HG02763 (cell line): ENCODE results near the gene FCN2.

Experiments used
- ATAC-seq: cut with Tn5 transposase; IDR thresholded peaks from one replicate; pipeline ENCODE4 v1.9.1; 2021; ENCODE audit warnings: mild to moderate bottlenecking, moderate library complexity; ENCODE audit not compliant: unreplicated experiment

The FCN2 gene

DNA sequence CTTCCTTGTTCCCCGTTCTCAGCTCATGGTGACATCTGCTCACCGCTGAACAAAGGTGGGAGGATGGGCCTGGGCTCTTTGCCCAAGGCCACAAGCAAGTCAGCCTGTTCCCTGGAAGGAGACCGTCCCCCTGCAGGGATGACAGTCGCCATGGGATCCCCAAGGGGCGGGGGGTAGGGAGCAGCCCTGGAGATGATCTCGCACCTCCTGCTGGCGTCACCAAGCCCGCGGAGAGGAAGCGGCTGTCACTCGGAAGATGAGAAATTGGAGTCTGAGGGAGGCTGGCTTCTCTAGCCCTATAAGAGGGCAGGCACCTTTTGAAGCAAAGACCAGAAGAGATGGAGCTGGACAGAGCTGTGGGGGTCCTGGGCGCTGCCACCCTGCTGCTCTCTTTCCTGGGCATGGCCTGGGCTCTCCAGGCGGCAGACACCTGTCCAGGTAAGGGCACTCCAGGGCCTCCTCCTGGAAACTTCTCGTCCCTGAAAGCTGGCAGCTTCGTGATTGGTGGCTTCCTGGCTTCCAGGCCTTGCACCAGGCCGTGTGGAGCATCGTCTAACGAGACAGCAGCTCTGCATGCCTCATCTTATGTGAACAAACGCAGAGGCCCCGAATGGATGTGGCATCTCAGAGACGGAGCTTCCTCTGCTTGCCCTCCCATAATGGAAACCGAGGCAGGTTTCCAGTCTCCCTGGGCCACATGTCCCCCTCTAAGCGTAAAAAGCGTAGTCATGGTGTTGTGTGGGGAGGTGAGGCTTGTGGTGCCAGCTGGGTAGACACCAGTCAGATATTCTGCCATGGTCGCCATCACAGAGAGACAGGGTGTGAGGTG, at the start of gene FCN2:
Gene FCN2 (plus strand): TSS at position 327 of the 829 bp plus-strand sequence. CDS start 12 bp downstream, at position 339.
- no peak for ATAC-seq

DNA sequence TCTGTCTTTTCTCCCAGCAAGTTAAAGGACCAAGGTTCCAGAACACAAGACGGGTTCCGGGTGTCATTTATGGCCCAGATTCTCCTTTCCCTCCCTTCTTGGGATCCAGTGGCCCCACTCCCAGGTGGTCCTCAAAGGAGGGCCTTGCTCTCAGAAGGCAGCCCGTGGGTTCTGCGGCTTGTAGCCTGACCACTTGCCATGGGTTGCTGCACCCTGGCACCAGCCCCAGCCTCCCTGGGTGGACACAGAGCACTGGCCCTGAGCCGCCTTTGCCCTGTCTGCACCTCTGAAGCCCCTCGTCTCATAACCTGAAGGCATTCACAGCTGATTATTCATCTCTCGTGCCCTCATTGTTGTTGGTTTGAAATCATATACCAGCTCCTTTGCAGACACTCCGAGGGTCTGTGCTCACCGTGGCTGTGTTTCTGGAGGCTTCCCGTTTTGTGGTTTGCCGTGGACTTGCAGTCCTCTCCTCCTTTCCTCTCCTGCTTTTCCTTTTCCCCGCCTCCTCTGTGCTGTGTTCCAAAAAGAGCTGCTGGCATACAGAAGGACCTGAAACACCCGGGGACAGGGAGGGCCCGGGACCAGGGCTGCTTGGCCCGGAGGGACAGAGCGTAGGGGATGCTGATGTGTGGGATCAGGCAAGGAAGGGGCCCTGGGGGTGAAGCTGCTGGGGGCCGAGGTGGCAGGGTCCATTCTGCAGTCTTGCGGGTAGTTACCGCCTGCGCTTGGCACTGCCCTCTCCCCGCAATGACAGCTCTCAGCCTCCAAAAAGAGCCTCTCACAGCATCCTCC, 49.5 kb upstream of the FCN2 start:
- ATAC-seq: no peak

DNA sequence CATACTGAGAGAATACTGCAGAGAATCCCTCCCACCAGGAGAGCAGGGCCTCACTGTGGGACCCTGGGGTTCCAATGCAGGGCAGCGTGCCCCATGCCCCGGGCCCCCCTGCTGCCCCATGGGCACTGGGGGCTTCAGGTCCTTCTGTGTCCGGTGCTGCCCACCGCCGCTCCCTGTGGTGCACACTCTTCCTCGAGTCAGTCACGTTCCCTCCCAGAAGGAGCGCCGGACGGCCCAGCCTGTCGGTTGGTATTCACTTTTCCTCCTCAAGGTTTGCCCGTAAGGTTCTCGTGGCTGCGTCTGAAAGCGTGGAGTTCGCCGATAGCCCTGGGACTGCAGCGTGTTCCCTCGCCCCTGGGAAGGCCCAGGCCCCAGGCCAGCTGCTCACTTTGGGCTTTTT, 48.1 kb upstream of the FCN2 start:
- no peak for ATAC-seq

DNA sequence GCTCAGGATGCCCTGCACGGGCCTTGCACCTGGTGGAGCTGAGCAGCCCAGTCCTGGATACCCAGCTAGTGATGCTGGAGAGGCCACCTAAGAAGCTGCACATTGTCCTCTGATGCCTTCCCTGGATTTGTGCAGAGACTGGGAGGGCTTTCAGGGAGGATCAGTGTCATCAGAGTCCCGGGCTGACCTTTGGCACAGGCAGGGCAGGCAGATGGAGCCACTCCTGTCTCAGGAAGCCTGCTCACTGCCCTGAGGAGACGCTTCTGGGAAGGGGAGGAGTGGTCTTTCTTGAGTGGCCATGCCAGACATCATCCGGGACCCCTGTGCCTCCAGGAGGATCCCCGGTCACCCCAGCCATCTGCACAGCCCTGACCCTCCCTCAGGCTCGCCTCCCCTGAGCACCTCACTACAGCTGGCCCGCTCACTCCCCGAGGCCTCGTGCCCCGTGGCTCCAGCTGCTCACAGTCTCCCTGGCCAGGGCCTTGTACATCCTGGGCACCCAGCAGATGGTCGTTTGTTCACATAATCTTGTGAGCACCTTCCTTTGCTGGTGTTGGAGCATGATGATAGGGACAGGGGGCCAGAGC, 47.2 kb upstream of the FCN2 start:
- no peak for ATAC-seq

DNA sequence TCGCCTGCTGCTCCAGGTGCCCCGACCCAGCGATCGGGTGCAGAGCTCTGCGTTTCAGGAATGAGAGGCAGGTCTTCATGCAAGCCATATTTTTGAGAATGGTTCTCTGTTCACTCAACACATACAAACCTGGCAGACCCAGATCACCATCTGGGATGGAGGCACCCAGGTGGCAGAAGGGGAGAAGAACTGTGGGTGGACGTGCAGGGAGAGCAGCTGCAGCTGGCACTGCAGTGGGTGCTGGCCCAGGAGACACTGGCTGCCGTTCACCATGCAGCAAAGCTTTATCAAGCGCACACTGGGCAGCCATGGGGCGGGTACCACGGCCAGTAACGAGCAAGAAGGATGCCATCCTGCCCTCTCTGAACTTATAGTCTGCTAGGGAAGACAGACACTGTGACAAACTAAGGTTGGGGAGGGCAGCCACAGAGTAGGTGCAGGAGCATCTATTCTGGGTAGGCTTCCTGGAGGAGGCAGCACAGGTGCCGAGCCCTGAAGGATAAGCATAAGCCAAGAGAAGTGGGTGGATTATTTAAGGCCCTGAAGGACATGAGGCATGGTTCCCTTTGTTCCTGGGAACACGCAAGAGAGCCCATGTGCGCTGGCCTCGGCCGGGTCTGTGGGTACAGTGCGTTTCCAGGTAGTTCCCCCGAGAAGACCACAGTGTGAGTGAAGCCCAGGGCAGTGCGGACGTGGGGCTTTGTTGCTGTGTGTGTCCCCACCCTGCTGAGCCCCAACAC, 46.2 kb upstream of the FCN2 start:
- ATAC-seq: no peak

DNA sequence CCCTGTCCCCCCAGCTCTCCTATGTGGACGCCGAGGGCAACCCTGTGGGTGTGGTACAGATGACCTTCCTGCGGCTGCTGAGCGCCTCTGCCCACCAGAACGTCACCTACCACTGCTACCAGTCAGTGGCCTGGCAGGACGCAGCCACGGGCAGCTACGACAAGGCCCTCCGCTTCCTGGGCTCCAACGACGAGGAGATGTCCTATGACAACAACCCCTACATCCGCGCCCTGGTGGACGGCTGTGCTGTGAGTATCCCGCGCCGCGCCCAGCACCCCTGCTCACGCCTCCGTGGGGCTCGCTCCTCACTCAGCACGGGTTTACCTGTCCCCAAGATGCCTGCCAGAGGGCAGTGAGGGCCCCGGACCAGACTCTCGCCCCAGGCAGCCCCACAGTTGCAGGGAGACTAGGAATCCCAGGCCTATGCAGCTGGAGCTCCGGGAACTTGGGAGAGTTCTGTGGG, 45.6 kb upstream of the FCN2 start:
- no peak for ATAC-seq

DNA sequence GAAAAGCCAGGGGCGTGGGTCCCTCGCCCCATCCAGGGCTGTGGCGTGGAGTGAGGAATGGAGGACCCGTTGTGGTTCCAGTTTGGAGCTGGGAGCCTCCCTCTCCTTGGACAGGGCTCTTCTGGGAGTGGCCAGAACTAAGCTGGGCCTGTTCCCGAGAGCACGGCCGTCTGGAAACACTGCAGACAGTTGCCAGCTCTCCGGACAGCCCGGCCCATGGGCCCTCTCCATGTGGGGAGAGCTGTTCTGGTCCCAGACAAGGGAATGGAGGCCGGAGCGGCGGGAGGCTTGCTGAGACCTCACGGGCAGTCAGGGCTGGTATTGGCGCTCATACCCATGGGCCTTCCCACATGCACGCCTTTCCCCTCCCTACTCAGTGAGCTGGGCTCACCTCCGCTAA, 45.2 kb upstream of the FCN2 start:
- ATAC-seq: no peak

DNA sequence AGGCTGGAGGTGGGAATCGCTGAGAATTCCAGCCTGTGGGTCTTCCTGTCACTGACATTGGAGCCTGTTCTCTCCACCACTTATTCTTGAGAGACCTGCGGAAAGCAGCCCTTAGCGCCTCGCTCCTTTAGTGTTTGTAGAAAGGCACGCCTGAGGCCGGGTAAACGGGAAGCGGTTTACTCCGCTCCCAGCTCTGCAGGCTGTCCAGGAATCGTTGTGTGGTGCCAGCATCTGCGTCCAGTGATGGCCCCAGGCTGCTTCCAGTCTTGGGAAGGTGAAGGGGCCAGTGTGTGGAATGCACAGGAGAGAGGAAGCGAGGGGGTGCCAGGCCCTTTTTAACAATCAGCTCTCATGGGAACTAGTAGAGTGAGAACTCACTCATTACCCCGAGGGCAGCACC, 44.6 kb upstream of the FCN2 start:
- ATAC-seq: no peak

DNA sequence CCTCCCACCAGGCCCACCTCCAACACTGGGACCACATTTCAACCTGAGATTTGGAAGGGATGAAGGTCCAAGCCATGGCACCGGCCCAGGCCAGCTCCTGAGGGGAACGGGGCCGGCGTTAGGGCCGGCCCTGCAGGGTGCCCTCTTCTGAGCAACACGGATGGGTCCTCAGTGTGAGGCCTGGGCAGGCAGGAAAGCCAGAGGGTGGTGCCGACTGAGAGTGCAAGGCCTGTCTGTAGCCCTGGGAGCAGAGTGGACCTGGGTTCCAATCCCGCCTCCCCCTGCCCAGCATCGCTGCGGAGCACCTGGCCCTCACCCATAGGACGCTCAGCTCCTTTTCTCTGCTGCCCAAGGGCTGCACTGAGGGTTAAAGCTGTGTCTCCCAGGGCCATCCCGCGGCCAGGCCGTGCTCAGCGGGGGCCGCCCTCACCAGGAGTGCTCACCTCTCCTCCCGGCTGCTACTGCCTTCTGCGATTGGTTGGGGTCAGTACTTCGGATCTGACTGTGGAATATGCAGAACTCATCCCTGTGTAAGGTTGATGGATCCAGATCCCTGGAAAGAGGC, 44.1 kb upstream of the FCN2 start:
- no peak for ATAC-seq

DNA sequence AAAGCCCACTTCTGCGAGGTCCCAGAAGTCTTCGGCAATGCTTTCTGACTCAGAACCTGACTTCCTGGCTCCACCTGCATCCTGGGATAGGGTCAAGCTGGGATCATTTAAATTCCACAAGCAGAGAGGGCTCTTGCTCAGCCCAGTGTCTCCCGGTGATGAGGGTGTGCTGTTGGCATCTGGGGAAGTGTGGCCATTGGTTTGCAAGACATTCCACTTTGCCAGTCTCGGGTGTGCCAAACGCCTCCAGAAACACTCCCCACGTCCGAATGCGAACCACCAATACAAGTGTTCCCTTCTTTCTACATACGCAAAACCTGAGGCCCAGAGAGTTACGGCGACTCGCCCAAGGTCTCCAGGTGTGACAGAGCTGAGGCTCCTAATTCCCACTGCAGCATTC, 43.1 kb upstream of the FCN2 start:
- ATAC-seq: no peak

GRCh38 chr9:134838651-134839454, 41.8 kb upstream of the FCN2 start:
- no peak for ATAC-seq

- ATAC-seq: no peak
Measured at GRCh38 chr9:134839455-134840125, 41.0 kb upstream of the FCN2 start.

DNA sequence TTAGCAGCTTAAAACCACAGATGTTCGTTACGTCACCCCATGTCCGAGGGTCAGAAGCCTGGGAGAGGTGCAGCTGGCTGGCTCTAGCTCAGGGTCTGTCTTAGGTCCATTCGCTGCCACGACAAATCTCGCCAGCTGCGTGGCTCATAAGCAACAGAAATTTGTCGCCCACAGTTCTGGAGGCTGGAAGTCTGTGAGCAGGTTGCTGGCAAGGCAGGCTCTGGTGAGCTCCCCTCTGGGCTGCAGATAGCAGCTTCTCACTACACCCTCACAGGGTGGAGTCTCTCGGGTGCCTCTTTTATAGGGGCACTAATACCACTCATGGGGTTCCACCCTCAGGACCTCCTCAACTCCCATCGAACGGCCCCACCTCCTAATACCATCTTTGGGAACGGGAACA, 40.1 kb upstream of the FCN2 start:
- ATAC-seq: no peak

DNA sequence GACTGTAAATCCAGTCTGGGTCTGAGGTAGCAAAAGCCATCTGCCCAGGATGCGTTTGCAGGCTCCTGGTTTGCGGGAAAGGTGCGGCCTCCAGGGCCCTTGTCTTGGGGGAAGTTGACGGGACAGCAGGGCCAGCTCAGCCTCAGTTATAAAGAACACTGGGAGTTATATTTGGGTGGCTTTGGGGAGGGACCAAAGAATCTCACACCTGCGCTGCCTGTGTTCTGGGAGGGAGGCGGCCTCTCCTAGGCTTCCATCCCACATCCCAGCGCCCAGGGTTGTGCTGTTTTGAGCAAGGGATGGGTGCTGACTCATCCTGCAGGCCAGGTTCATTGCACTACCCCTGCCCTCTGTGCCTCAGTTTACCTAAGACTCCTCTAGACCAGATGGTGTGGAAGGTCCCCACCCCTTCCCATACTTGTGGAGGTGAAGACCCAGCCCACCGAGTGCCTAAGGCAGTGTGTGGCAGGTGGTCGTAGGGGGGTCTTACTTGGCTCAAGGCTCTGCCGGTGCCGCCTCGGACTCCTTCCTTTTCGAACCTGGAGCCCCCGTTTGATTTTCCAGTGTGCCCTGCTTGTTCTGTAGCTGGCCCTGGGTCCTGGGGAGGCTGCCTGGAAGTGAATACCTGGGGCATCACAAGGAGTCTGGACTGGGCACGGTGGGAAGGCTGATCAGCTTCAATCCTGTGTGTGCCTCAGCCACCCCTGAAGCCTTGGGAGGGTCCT, 39.3 kb upstream of the FCN2 start:
- ATAC-seq: no peak

- ATAC-seq: no peak
Measured at GRCh38 chr9:134842321-134842720, 38.3 kb upstream of the FCN2 start.

GRCh38 chr9:134843740-134844139, 36.9 kb upstream of the FCN2 start:
- ATAC-seq: no peak

- ATAC-seq: no peak
Measured at GRCh38 chr9:134844821-134845220, 35.8 kb upstream of the FCN2 start.

DNA sequence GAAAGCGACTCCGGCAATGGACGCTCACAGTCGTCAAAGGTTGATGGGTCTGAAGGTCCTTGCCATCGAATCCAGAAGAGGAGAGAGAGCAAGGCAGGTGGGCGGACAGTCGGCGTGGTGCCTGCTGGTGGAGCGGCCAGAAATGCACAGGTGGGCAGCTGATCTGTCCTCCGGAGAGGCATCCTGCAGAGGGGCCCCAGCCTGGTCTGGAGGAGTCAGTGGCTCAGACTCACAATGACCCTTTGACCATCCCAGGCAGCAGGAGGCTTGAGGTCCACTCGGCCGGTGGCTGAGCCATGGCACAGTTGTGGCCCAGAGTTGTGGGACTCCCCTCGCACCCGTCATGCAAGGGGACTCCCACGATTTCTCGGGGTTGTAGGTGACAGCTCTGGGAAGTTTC, 34.4 kb upstream of the FCN2 start:
- no peak for ATAC-seq

DNA sequence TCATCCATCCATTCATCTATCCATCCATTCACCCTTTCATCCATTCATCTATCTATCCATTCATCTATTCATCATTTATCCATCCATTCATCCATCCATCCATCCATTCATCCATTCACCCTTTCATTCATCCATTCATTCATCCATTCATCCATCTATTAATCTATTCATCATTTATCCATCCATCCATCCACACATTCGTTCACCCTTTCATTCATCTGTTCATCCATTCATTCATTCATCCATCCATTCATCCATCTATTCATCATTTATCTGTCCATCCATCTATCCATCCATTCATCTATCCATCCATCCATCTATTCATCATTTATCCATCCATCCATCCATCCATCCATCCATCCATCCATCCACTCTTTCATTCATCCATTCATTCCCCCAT, 33.9 kb upstream of the FCN2 start:
- ATAC-seq: no peak
